AG09309 (cell line): ENCODE results near the gene VAV2.

Experiments
- DNase-seq: peaks from one replicate; pipeline ENCODE4 v3.0.0-alpha.2; 2010; ENCODE audit warnings: low read depth
- H3K4me3 ChIP-seq: 2 replicates; pipeline ENCODE4 v1.5.1; 2011; ENCODE audit warnings: mild to moderate bottlenecking, low read depth, low read length, moderate library complexity; ENCODE audit not compliant: control insufficient read depth
- CTCF ChIP-seq: IDR thresholded peaks from 2 replicates; pipeline ENCODE4 v1.5.1; 2011; ENCODE audit warnings: mild to moderate bottlenecking, low read depth, low read length, inconsistent platforms; ENCODE audit not compliant: insufficient read depth, control insufficient read depth; ENCODE audit errors: missing control alignments

Gene VAV2

GRCh38 chr9:133780962-133781827, 210.9 kb downstream of the VAV2 start:
- DNase-seq: no peak
- no peak overlapping the region for H3K4me3 ChIP-seq
- TF ChIP-seq CTCF: no peak

GRCh38 chr9:133780404-133780945, 211.6 kb downstream of the VAV2 start:
- no peak overlapping the region for H3K4me3 ChIP-seq
- DNase-seq: no peak
- TF ChIP-seq CTCF: no peak

GRCh38 chr9:133779516-133780403, 212.4 kb downstream of the VAV2 start:
- no peak overlapping the region for H3K4me3 ChIP-seq
- DNase-seq: no peak
- no peak for TF ChIP-seq CTCF

- no peak for DNase-seq
- no peak for TF ChIP-seq CTCF
- no peak overlapping the region for H3K4me3 ChIP-seq
Measured at GRCh38 chr9:133779081-133779480, 213.0 kb downstream of the VAV2 start.

GRCh38 chr9:133778336-133779013, 213.6 kb downstream of the VAV2 start:
- no peak for TF ChIP-seq CTCF
- DNase-seq: no peak
- H3K4me3 ChIP-seq: no peak overlapping the region

- DNase-seq: no peak
- TF ChIP-seq CTCF: no peak
- no peak overlapping the region for H3K4me3 ChIP-seq
Measured at GRCh38 chr9:133777871-133778270, 214.3 kb downstream of the VAV2 start.
